G401.6 (cell line): ENCODE results near the gene MRPL12.

Source experiments
- FAIRE-seq: peaks from 2 replicates; lab custom pipeline; 2012; peaks lifted over from hg19 to GRCh38; lab: Jason Lieb, UNC

Gene MRPL12

GRCh38 chr17:81701288-81702071, 1.7 kb upstream of the MRPL12 start:
- FAIRE-seq, result no peak

DNA sequence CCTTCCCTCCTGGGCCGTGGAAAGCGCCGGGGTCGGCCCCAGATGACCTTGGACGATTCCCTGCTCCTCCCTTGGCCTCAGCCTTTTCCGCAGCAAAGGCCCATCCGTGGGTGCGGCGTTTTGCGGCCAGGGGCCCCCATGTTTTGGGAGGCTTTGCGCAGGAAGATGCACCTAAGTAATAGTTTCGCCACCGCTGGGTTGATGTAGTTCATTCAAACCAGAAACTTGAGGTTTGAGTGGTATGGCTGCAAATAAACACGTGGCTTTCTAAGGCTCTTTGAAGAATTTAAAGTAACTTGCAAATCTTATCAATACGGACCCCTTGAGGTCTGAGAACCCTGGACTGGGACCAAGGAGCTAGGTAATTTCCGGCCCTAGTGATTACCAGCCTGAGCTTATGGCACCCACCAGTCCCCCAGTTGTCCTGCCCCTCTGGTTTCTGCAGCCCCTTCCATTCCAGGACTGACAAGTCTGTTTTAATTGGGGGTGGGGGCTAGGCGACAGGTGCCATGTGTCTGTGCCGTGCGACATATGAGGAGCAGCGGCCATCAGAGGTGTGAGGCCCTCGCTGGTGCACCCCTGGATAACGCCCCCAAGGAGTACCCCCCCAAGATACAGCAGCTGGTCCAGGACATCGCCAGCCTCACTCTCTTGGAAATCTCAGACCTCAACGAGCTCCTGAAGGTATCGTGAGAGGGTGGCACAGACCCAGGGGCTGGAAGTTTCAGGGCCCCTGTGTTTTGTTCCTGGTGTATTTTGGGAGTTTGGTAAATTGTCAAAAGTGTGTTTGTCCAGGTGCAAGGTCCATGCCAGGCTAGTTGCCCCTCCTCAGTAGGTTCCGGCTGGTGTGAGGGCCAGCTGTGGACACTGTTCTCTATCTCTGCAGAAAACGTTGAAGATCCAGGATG, 834 bp downstream of the MRPL12 start:
- no peak for FAIRE-seq

GRCh38 chr17:81705518-81706231, 2.5 kb downstream of the MRPL12 start:
- no peak for FAIRE-seq

DNA sequence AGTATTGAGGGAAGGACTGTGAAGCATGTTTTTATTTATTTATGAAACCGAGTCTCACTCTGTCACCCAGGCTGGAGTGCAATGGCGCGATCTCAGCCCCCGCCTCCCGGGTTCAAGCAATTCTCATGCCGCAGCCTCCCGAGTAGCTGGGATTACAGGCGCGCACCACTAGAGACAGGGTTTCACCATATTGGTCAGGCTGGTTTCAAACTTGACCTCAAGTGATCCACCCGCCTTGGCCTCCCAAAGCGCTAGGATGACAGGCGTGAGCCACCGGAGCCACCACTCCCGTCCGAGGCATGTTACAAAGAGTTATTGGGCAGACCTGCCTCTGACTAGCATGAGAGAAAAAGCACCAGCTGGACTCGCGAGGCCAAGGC, 3.1 kb downstream of the MRPL12 start:
- no peak for FAIRE-seq

- FAIRE-seq, result no peak
Observed at GRCh38 chr17:81706757-81707624, 3.8 kb downstream of the MRPL12 start.

- FAIRE-seq, result no peak
Observed at GRCh38 chr17:81707725-81708646, 4.8 kb downstream of the MRPL12 start.

GRCh38 chr17:81708739-81709185, 5.6 kb downstream of the MRPL12 start:
- no peak for FAIRE-seq

GRCh38 chr17:81710514-81711308, 7.5 kb downstream of the MRPL12 start:
- FAIRE-seq, result no peak

GRCh38 chr17:81711814-81712467, 8.8 kb downstream of the MRPL12 start, which contains the start of gene SLC25A10:
SLC25A10 (plus strand) TSS chr17:81712284; CDS start chr17:81712427, 143 bp downstream.
- FAIRE-seq, result no peak

DNA sequence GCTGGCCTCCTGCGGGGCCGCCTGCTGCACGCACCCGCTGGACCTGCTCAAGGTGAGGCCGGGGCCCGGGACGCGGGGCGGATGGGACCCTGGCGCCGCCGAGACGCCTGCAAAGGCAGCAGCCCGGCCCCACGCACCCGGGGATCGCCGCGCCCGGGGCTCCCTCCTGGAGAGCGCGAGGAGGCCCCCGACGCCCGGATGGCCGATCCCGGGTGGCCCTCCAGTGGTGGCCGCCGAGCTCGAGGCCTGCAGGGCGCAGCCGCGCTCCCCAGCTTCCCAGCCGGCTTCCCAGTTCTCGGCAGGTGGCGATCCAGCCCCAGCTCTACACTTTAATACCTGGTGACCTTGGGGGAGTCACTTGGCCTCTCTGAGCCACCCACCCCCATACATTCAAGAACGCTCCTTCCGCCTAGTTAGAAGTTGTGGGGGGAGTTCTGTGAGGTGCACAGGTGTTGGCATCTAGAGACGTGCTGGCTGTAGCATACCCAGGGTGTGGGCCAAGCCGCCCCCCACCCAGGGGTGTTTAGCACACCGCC, 9.4 kb downstream of the MRPL12 start:
- FAIRE-seq, result no peak

DNA sequence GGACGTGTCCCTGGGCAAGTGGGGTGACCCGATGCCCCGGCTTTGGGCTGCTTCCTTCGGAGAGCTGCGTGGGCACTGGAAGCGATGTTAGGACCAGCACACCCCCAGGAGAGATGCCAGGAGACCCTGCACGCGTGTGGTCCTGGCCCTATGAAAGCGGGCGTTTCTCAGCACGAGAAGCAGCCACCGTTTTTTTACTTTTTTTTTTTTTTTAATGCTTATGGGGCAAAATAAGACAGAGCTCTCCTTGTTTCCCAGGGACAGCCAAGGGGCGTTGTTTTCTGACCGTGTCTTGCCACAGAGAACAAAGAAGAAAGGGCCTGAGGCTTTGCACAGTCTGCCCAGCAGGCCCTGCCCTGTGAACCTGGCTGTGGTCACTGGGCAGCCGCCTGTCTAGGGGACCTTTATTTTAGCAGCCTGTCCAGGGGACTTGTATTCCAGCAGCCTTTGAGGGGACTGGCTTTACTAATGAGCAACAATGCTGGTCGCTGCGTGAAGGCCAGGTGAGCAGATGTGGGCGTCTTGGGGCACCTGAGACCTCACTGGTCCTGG, 9.9 kb downstream of the MRPL12 start:
- FAIRE-seq, result no peak

DNA sequence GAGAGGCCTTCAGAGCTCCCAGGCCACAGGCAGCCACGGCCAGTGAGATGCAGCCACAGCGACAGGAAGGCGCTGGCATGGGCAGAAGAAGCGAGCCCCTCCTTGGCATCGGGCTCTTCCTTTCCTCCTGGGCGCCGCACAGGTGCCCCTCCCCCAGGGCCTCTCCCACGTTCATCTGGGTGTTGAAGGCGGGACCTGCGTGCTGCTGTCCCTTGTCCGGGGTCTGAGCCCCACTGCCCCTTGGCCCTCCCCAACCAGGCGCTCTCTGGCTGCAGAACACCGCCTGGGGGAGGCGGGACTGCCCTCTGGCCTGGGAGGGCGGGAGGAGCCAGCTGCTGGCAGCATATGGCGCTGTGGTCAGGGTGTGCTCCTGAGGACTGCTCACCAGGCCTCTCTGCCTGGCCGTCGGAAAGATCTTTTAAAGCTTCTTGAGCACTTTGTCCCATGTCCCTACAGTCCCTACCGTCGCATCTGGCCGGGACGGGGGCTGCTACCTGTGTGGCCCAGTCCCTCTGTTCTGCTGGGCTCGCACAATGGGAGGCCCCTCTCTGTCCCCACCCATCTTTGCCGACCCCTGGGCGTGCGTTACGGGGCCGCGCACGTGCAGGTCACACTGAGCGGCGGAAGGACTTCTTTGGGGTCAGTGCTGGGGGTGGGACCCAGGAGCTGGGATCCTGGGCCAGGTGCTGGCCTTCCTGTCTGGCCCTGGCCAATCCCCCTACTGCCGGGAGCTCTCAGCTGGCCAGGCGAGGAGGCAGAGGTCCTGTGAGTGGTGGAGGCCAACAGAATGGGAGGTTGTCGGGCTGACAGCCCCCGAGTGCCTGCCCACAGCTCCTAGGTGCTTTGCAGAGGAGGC, 10.6 kb downstream of the MRPL12 start:
- no peak for FAIRE-seq

DNA sequence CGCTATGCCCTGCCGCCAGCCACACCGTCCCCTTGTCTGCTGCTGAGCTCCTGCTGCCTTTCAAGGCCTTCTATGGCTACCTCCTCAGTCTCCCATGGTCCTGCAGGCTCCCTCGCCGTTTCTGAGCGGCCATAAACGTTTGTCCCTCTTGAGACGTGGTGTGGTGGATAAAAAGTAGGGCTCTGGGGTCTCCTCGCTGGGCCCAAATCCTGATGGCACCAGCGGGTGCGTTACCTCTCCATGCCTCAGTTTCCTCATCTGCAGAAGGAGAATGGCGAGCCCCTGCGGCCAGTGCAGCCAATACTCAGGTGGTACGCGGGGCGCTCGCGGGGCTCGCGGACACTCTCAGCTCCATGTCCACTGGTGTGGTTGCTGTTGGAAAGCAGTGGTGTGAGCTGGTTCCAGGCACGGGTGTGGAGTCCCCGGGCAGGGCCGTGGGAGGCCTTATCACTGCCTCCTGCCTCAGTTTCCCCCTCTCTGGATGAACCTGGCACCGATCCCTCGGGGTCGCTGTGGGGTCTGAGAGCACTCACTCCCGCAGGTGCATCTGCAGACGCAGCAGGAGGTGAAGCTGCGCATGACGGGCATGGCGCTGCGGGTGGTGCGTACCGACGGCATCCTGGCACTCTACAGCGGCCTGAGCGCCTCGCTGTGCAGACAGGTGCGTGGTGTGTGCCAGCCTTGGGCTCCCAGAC, 11.4 kb downstream of the MRPL12 start:
- no peak for FAIRE-seq

DNA sequence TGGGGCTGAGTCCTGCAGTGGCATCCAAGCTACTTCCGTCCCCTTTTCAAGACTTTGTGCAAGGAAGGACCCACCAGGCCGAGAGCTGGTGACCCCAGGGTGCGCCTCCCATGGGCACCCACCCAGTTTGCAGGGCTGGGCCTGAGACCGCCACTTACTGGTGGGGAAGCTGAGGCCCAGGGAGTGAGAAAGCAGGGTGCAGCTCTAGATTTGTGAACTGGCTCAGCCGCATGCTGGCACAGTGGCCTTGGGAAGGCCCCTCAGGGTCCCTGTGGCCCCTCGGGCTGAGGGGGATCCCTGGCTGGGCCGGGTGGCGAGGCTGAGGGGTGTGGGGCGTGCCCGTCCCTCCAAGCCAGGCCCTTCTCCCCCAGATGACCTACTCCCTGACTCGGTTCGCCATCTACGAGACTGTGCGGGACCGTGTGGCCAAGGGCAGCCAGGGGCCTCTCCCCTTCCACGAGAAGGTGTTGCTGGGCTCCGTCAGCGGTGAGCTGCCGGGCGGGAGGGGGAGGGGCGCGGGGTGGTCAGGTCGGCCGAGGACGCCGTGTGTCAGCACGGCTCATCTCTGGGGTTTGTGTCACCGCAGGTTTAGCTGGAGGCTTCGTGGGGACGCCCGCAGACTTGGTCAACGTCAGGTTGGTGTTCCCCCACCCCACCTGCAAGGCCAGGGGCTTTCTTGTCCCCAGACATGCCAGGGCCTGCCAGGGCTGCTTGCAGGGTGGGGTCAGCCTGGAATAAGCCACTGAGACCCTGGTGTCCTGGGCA, 12.1 kb downstream of the MRPL12 start:
- no peak for FAIRE-seq

- FAIRE-seq, result no peak
Observed at GRCh38 chr17:81715872-81716673, 12.9 kb downstream of the MRPL12 start.
